ENCODE results near the gene FAM78A.

Gene FAM78A

DNA sequence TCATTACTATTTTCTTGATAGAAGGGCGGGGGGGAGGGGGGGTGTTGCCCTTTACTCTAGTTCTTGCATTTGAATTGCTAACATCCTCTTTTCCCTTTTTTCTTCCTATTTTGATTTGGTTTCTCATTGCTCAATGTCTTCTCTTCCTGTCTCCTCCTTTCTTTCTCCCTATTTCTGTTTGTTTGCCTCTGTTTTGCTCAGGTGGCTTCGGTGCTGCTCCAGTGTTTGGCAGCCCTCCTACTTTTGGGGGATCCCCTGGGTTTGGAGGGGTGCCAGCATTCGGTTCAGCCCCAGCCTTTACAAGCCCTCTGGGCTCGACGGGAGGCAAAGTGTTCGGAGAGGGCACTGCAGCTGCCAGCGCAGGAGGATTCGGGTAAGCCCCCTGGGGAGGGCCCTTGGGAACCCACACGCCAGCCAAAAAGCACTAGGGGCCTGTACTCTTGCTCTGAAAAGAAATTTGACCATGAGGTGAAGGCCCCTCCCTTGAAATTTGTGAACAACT lies 48.3 kb downstream of the FAM78A start:
- Histone ChIP-seq H2BK12ac (ENCODE audit: low read length) (no peak overlapping the region), H3K27me3 (ENCODE audit: insufficient read depth, low read length) (no peaks in the 10 kb centered on the region), H3K4me1 (ENCODE audit: control insufficient read depth in 1 of 2, insufficient read depth in 2 of 2, low read length in 2 of 2) (no peaks in the 10 kb centered on the region), H3K9ac (ENCODE audit: low read length) (no peak overlapping the region), H4K91ac (ENCODE audit: low read depth, low read length) (no peak overlapping the region), H3K23ac (ENCODE audit: low read length) (no peak overlapping the region), H4K8ac (ENCODE audit: low read depth, low read length) (no peak overlapping the region), H4K12ac (ENCODE audit: low read depth, low read length) (no peak overlapping the region), H3K4me3 (ENCODE audit: low read depth, low read length) (no peak overlapping the region), H3K36me3 (ENCODE audit: control insufficient read depth in 1 of 2, insufficient read depth in 2 of 2, low read length in 2 of 2) (peaks cover 32 to 37% of the 10 kb centered on the region in 2 experiments), H2BK5ac (ENCODE audit: low read depth, low read length, poor library complexity) (no peak overlapping the region), H3K18ac (ENCODE audit: low read length) (no peak overlapping the region), H3K79me2 (ENCODE audit: control insufficient read depth, insufficient read depth, low read length, poor library complexity) (no peaks in the 10 kb centered on the region), H3K79me1 (ENCODE audit: low read length) (no peaks in the 10 kb centered on the region), H2AK5ac (ENCODE audit: low read length) (no peak overlapping the region), H3K9me3 (ENCODE audit: insufficient read depth, low read depth, low read length) (no peaks in the 10 kb centered on the region), H3K14ac (ENCODE audit: low read length) (no peak overlapping the region), H3K4me2 (ENCODE audit: low read length) (no peak overlapping the region), H3K4ac (ENCODE audit: low read depth, low read length) (no peak overlapping the region), H2BK120ac (ENCODE audit: insufficient read depth, low read length, poor library complexity) (no peak overlapping the region), H3K27ac (ENCODE audit: low read depth, low read length) (no peak overlapping the region), H2AFZ (ENCODE audit: insufficient read depth, low read length, poor library complexity) (no peak overlapping the region)
- WGBS (ENCODE audit: extremely low coverage, insufficient coverage, insufficient read length), result no CpG with 5 or more reads among the region's 9 CpGs
- DNase-seq, result no peak

DNA sequence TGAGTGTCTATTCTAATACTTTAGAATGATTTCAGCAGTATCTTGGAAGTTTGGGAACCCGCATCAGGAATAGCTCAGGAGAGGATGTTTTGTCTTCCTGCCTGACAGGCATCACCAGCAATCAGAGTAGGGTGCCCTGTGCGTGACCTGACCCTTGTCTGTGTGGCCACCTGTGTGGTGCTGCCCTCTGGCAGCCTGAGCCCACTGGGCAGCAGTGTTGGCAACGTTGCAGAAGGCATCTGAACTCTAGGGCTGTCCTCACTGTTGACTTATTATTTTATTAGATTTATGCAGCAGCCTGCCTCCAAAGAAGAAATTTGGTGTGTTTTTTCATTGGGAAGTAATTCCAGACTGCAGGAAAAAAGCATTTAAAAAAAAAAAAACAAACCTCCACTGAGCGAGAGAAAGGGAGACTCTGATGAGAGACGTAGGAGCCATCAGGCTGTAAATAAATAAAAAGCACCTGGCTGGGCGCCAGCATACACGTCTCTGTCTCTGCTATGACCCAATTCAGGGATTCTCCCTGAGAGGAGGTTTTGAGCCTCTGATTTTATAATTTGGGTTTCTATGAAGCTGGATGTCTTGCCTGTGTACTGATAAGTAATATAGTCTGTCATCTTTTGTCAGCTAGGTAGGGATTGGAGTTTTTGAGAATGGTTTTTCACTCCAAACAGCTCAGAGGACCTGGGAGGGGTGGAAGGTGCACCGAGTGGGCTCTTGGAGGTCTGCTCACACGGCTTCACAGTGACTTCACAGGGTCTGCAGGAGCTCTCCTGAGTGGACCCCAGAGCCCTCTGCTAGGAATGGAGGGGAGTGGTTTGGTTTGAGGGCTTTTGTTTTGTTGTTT lies 49.0 kb downstream of the FAM78A start:
- peaks cover 30 to 32% of the 10 kb centered on the region in 2 experiments for H3K36me3 ChIP-seq (ENCODE audit: control insufficient read depth in 1 of 2, insufficient read depth in 2 of 2, low read length in 2 of 2)
- peak; percentile 14 to 32 for DNase-seq
- no peak overlapping the region for H3K4me2 ChIP-seq (ENCODE audit: low read length)
- no peaks in the 10 kb centered on the region for H3K9me3 ChIP-seq (ENCODE audit: insufficient read depth, low read depth, low read length)
- no peaks in the 10 kb centered on the region for H3K27me3 ChIP-seq (ENCODE audit: insufficient read depth, low read length)
- no peaks in the 10 kb centered on the region for H3K4me1 ChIP-seq (ENCODE audit: control insufficient read depth in 1 of 2, insufficient read depth in 2 of 2, low read length in 2 of 2)
- no peak overlapping the region for H3K14ac ChIP-seq (ENCODE audit: low read length)
- no peak overlapping the region for H4K91ac ChIP-seq (ENCODE audit: low read depth, low read length)
- no peak overlapping the region for H2BK12ac ChIP-seq (ENCODE audit: low read length)
- H4K12ac ChIP-seq (ENCODE audit: low read depth, low read length), result no peak overlapping the region
- no peak overlapping the region for H3K9ac ChIP-seq (ENCODE audit: low read length)
- H2BK120ac ChIP-seq (ENCODE audit: insufficient read depth, low read length, poor library complexity), result no peak overlapping the region
- no peak overlapping the region for H3K18ac ChIP-seq (ENCODE audit: low read length)
- no peak overlapping the region for H3K27ac ChIP-seq (ENCODE audit: low read depth, low read length)
- no peak overlapping the region for H3K4me3 ChIP-seq (ENCODE audit: low read depth, low read length)
- H3K23ac ChIP-seq (ENCODE audit: low read length), result no peak overlapping the region
- H2AK5ac ChIP-seq (ENCODE audit: low read length), result no peak overlapping the region
- H4K8ac ChIP-seq (ENCODE audit: low read depth, low read length), result no peak overlapping the region
- no CpG with 5 or more reads among the region's 9 CpGs for WGBS (ENCODE audit: extremely low coverage, insufficient coverage, insufficient read length)
- no peak overlapping the region for H3K4ac ChIP-seq (ENCODE audit: low read depth, low read length)
- H2AFZ ChIP-seq (ENCODE audit: insufficient read depth, low read length, poor library complexity), result no peak overlapping the region
- H3K79me1 ChIP-seq (ENCODE audit: low read length), result no peaks in the 10 kb centered on the region
- H3K79me2 ChIP-seq (ENCODE audit: control insufficient read depth, insufficient read depth, low read length, poor library complexity), result no peaks in the 10 kb centered on the region
- no peak overlapping the region for H2BK5ac ChIP-seq (ENCODE audit: low read depth, low read length, poor library complexity)

DNA sequence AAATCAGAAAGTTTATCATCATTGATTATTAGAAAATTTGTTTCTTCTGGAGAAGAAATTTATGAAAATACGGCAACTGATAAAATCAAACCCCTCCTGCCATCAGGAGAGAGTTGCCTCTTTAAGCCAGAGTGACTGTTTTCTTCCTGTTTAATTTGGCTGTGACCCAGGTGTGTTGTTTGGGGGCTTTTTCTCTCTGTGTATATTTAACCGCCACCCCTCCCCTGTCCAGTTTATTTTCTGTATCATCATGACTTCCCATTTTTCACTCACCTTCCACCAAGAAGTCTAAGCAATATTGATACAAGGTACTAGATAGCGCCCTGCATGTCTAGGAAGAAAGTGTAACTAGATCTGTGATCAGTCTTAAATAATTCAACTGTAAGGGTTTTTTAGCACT lies 50.1 kb downstream of the FAM78A start:
- H2AFZ ChIP-seq (ENCODE audit: insufficient read depth, low read length, poor library complexity), result no peak overlapping the region
- no peaks in the 10 kb centered on the region for H3K79me1 ChIP-seq (ENCODE audit: low read length)
- no peak overlapping the region for H4K12ac ChIP-seq (ENCODE audit: low read depth, low read length)
- H2BK12ac ChIP-seq (ENCODE audit: low read length), result no peak overlapping the region
- H4K8ac ChIP-seq (ENCODE audit: low read depth, low read length), result no peak overlapping the region
- H3K23ac ChIP-seq (ENCODE audit: low read length), result no peak overlapping the region
- H3K4ac ChIP-seq (ENCODE audit: low read depth, low read length), result no peak overlapping the region
- no peak overlapping the region for H4K91ac ChIP-seq (ENCODE audit: low read depth, low read length)
- H3K36me3 ChIP-seq (ENCODE audit: control insufficient read depth in 1 of 2, insufficient read depth in 2 of 2, low read length in 2 of 2), result peaks cover 27% of the 10 kb centered on the region in 2 experiments
- no peak overlapping the region for H3K14ac ChIP-seq (ENCODE audit: low read length)
- no peak overlapping the region for H3K9ac ChIP-seq (ENCODE audit: low read length)
- no peaks in the 10 kb centered on the region for H3K4me1 ChIP-seq (ENCODE audit: control insufficient read depth in 1 of 2, insufficient read depth in 2 of 2, low read length in 2 of 2)
- no peak overlapping the region for H3K27ac ChIP-seq (ENCODE audit: low read depth, low read length)
- H3K79me2 ChIP-seq (ENCODE audit: control insufficient read depth, insufficient read depth, low read length, poor library complexity), result no peaks in the 10 kb centered on the region
- H3K9me3 ChIP-seq (ENCODE audit: insufficient read depth, low read depth, low read length), result no peaks in the 10 kb centered on the region
- H2BK5ac ChIP-seq (ENCODE audit: low read depth, low read length, poor library complexity), result no peak overlapping the region
- no peak for DNase-seq
- H3K27me3 ChIP-seq (ENCODE audit: insufficient read depth, low read length), result no peaks in the 10 kb centered on the region
- H2BK120ac ChIP-seq (ENCODE audit: insufficient read depth, low read length, poor library complexity), result no peak overlapping the region
- H2AK5ac ChIP-seq (ENCODE audit: low read length), result no peak overlapping the region
- H3K18ac ChIP-seq (ENCODE audit: low read length), result no peak overlapping the region
- no CpG with 5 or more reads among the region's 3 CpGs for WGBS (ENCODE audit: extremely low coverage, insufficient coverage, insufficient read length)
- H3K4me2 ChIP-seq (ENCODE audit: low read length), result no peak overlapping the region
- H3K4me3 ChIP-seq (ENCODE audit: low read depth, low read length), result no peak overlapping the region

DNA sequence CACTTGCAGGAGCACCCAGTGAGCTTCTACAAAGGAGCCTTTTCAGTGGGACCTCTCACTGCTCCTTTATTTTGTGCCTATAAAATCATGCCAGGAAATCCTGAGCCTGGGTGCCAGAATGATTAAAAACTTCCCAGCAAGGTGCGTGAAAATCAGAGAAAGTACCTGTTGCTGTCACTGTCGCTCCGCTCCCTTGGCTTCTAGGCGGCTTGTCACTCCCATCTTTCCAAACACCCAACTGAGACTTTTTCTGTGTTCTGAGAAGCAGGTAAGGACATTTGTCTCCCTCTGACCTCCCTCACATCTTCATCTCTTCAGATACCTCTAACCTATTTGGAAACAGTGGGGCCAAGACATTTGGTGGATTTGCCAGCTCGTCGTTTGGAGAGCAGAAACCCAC lies 53.9 kb downstream of the FAM78A start:
- Histone ChIP-seq H4K8ac (ENCODE audit: low read depth, low read length) (no peak overlapping the region), H3K9ac (ENCODE audit: low read length) (no peak overlapping the region), H2BK12ac (ENCODE audit: low read length) (no peak overlapping the region), H3K79me2 (ENCODE audit: control insufficient read depth, insufficient read depth, low read length, poor library complexity) (no peaks in the 10 kb centered on the region), H3K23ac (ENCODE audit: low read length) (no peak overlapping the region), H3K18ac (ENCODE audit: low read length) (no peak overlapping the region), H2AK5ac (ENCODE audit: low read length) (no peak overlapping the region), H4K91ac (ENCODE audit: low read depth, low read length) (no peak overlapping the region), H3K79me1 (ENCODE audit: low read length) (no peaks in the 10 kb centered on the region), H3K4ac (ENCODE audit: low read depth, low read length) (no peak overlapping the region), H3K9me3 (ENCODE audit: insufficient read depth, low read depth, low read length) (no peaks in the 10 kb centered on the region), H4K12ac (ENCODE audit: low read depth, low read length) (no peak overlapping the region), H3K4me1 (ENCODE audit: control insufficient read depth in 1 of 2, insufficient read depth in 2 of 2, low read length in 2 of 2) (no peaks in the 10 kb centered on the region), H3K36me3 (ENCODE audit: control insufficient read depth in 1 of 2, insufficient read depth in 2 of 2, low read length in 2 of 2) (peaks cover 8 to 14% of the 10 kb centered on the region in 2 experiments), H3K27ac (ENCODE audit: low read depth, low read length) (no peak overlapping the region), H2BK120ac (ENCODE audit: insufficient read depth, low read length, poor library complexity) (no peak overlapping the region), H2BK5ac (ENCODE audit: low read depth, low read length, poor library complexity) (no peak overlapping the region), H3K4me3 (ENCODE audit: low read depth, low read length) (no peak overlapping the region), H2AFZ (ENCODE audit: insufficient read depth, low read length, poor library complexity) (no peak overlapping the region), H3K27me3 (ENCODE audit: insufficient read depth, low read length) (no peaks in the 10 kb centered on the region), H3K14ac (ENCODE audit: low read length) (no peak overlapping the region), H3K4me2 (ENCODE audit: low read length) (no peak overlapping the region)
- no peak for DNase-seq
- WGBS (ENCODE audit: extremely low coverage, insufficient coverage, insufficient read length), result no CpG with 5 or more reads among the region's 6 CpGs
